GM23338 (cell line): ENCODE data around the gene LDHA. TPM values are rescaled to one million over a fixed set of nuclear protein-coding genes. Genes with fewer than 3 reads are reported as not detected.

Source experiments
- ATAC-seq: fragments of 200-7000 bp; cut with Tn5 transposase; 3 replicates; pipeline ENCODE4 v1.9.1; 2020
- DNase-seq: peaks from one replicate; pipeline ENCODE4 v3.0.0-alpha.2; 2015; ENCODE audit warnings: low spot score
- H2AFZ ChIP-seq: fragments of 200-600 bp; sonication (generic); 2 replicates; pipeline ENCODE4 v1.8.0; 2016; ENCODE audit warnings: antibody characterized with exemption, mild to moderate bottlenecking, moderate library complexity
- H3F3A ChIP-seq: fragments of 200-600 bp; sonication (generic); replicated peaks from 2 replicates; pipeline ENCODE4 v1.8.0; 2017; ENCODE audit warnings: antibody characterized with exemption, mixed run types, low read depth
- H3K27ac ChIP-seq: fragments of 200-600 bp; sonication (generic); 2 replicates; pipeline ENCODE4 v1.6.1; 2016; ENCODE audit warnings: low read depth
- H3K27me3 ChIP-seq: fragments of 200-600 bp; sonication (generic); 2 replicates; pipeline ENCODE4 v1.8.0; 2016; ENCODE audit warnings: mild to moderate bottlenecking, mixed run types, moderate library complexity; ENCODE audit not compliant: insufficient read depth
- H3K36me3 ChIP-seq: fragments of 200-600 bp; sonication (generic); 2 replicates; pipeline ENCODE4 v1.8.0; 2016; ENCODE audit warnings: mild to moderate bottlenecking; ENCODE audit not compliant: insufficient read depth
- H3K4me1 ChIP-seq: fragments of 200-600 bp; sonication (generic); 2 replicates; pipeline ENCODE4 v1.8.0; 2016; ENCODE audit warnings: mild to moderate bottlenecking, moderate library complexity; ENCODE audit not compliant: insufficient read depth
- H3K4me2 ChIP-seq: fragments of 200-600 bp; sonication (generic); 2 replicates; pipeline ENCODE4 v1.7.1; 2017; ENCODE audit warnings: mixed run types
- H3K4me3 ChIP-seq: fragments of 200-600 bp; sonication (generic); 2 replicates; pipeline ENCODE4 v1.6.1; 2016; ENCODE audit warnings: mixed run types
- H3K79me2 ChIP-seq: fragments of 200-600 bp; sonication (generic); replicated peaks from 2 replicates; pipeline ENCODE4 v1.8.0; 2017; ENCODE audit warnings: mild to moderate bottlenecking; ENCODE audit not compliant: insufficient read depth
- H3K9me2 ChIP-seq: fragments of 200-600 bp; sonication (generic); 2 replicates; pipeline ENCODE4 v1.8.0; 2017; ENCODE audit not compliant: insufficient read depth
- H4K20me1 ChIP-seq: fragments of 200-600 bp; sonication (generic); replicated peaks from 2 replicates; pipeline ENCODE4 v1.8.0; 2017; ENCODE audit warnings: mild to moderate bottlenecking; ENCODE audit not compliant: insufficient read depth
- H3K27ac Mint-ChIP-seq: 2 replicates; pipeline ENCODE4 v1.8.0; 2020; ENCODE audit warnings: inconsistent platforms, mild to moderate bottlenecking, moderate library complexity, mixed read lengths
- H3K27me3 Mint-ChIP-seq: 3 replicates; pipeline ENCODE4 v1.8.0; 2022; ENCODE audit warnings: low read depth, mild to moderate bottlenecking, moderate library complexity, mixed read lengths, inconsistent platforms; ENCODE audit not compliant: insufficient read depth, poor library complexity
- H3K36me3 Mint-ChIP-seq: 3 replicates; pipeline ENCODE4 v1.8.0; 2021; ENCODE audit warnings: low read depth, mild to moderate bottlenecking, inconsistent platforms, moderate library complexity, mixed read lengths
- H3K4me1 Mint-ChIP-seq: 3 replicates; pipeline ENCODE4 v1.8.0; 2020; ENCODE audit warnings: mild to moderate bottlenecking, inconsistent platforms, mixed read lengths
- H3K4me3 Mint-ChIP-seq: 3 replicates; pipeline ENCODE4 v1.8.0; 2021; ENCODE audit warnings: moderate library complexity, mild to moderate bottlenecking, inconsistent platforms, mixed read lengths
- H3K9me3 Mint-ChIP-seq: 3 replicates; pipeline ENCODE4 v1.8.0; 2020; ENCODE audit warnings: moderate library complexity, mild to moderate bottlenecking, inconsistent platforms, mixed read lengths
- CREB1 ChIP-seq: fragments of 250-450 bp; sonication (Bioruptor Pico); IDR thresholded peaks from 2 replicates; pipeline ENCODE4 v1.5.0; 2020; ENCODE audit warnings: low read depth, mild to moderate bottlenecking, moderate library complexity
- CTCF ChIP-seq, 2 experiments: fragments of 200-600 bp in 1 of 2; sonication (generic) in 1 of 2; conservative IDR thresholded peaks; 2 replicates each; pipeline versions ENCODE4 v1.5.1 to v1.6.1; 2016 to 2017; ENCODE audit warnings: antibody characterized with exemption in 2 of 2, low read depth in 2 of 2, mild to moderate bottlenecking in 2 of 2, moderate library complexity in 1 of 2
- ETS1 ChIP-seq: IDR thresholded peaks from 2 replicates; pipeline ENCODE4 v1.6.1; 2016; ENCODE audit warnings: antibody characterized with exemption
- EZH2 ChIP-seq: fragments of 200-600 bp; sonication (generic); IDR thresholded peaks from one replicate; pipeline ENCODE4 v1.8.0; 2017; ENCODE audit warnings: antibody characterized with exemption, mild to moderate bottlenecking, low read depth; ENCODE audit not compliant: unreplicated experiment
- EZH2phosphoT487 ChIP-seq: fragments of 200-600 bp; sonication (generic); IDR thresholded peaks from one replicate; pipeline ENCODE4 v1.8.1; 2018; ENCODE audit warnings: antibody characterized with exemption; ENCODE audit not compliant: unreplicated experiment
- JUNB ChIP-seq: IDR thresholded peaks from one replicate; pipeline ENCODE4 v1.6.1; 2016; ENCODE audit warnings: antibody characterized with exemption; ENCODE audit not compliant: unreplicated experiment
- NANOG ChIP-seq: IDR thresholded peaks from 2 replicates; pipeline ENCODE4 v1.6.1; 2016; ENCODE audit warnings: antibody characterized with exemption, borderline replicate concordance
- POLR2AphosphoS5 ChIP-seq: IDR thresholded peaks from 2 replicates; pipeline ENCODE4 v1.6.1; 2016; ENCODE audit warnings: antibody characterized with exemption, low read depth
- STAT1 ChIP-seq: IDR thresholded peaks from one replicate; pipeline ENCODE4 v1.6.1; 2016; ENCODE audit warnings: antibody characterized with exemption; ENCODE audit not compliant: unreplicated experiment
- ZNF114 ChIP-seq: fragments of 250-450 bp; sonication (Bioruptor Pico); IDR thresholded peaks from 2 replicates; pipeline ENCODE4 v1.5.0; 2020; ENCODE audit warnings: mild to moderate bottlenecking, moderate library complexity
- ZNF331 ChIP-seq: fragments of 250-450 bp; sonication (Bioruptor Pico); IDR thresholded peaks from 2 replicates; pipeline ENCODE4 v1.5.0; 2020; ENCODE audit warnings: low read depth, mild to moderate bottlenecking, moderate library complexity
- polyA plus RNA-seq: library from polyadenylated mRNA; unstranded; fragments of >200 nt; fragmentation: Nextera tagmentation; extraction: Ambion mirVana; gene quantifications from 2 replicates; pipeline ENCODE4 v1.2.1, GENCODE V29; 2016
- total RNA-seq: library from RNA; depleted of rRNA; stranded (reverse); fragments of >200 nt; shearing (Covaris generic); gene quantifications from 2 replicates; pipeline ENCODE4 v1.2.3, GENCODE V29; 2014
- TF ChIP-seq, protein P1 (sequence below): IDR thresholded peaks from one replicate; pipeline ENCODE4 v1.6.1; 2018; ENCODE audit warnings: antibody characterized with exemption; ENCODE audit not compliant: unreplicated experiment

Gene LDHA
- total and polyA plus RNA-seq, 2 experiments from 2014 or later, result 432 to 467 TPM

DNA sequence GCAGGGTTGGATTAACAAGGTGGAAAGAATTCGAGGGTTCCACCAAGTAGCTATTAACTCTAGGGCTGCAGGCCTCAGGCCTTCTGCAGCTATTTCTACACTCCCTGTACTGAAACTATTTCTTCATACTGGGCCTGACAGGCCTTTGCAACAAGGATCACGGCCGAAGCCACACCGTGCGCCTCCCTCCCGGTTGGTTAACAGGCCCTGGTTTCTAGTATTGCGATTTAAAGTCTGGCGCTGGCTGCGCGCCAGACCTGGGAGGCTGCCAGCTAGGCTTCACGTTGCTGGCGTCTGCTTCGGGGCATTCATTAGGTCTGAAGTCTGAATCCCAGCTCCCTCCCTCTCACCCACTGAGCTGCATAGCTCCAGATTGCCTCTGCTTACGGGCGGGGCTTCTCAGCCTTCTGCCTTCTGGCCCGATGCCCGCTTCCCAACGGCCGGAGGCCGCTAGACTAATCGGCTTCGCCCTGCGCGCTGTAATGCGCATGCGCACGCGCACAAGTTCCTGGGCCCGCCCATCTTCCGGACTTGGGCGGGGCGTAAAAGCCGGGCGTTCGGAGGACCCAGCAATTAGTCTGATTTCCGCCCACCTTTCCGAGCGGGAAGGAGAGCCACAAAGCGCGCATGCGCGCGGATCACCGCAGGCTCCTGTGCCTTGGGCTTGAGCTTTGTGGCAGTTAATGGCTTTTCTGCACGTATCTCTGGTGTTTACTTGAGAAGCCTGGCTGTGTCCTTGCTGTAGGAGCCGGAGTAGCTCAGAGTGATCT is 1.6 kb downstream of the LDHA start:
- H3K4me3 ChIP-seq, result peak overlapping the region; percentile 69
- H4K20me1 ChIP-seq, result peaks cover 6% of the 10 kb centered on the region; the same call in 1 of the 2 replicates
- ATAC-seq (peak; percentile 87), DNase-seq (peak; percentile 97)
- peak overlapping the region; percentile 97; the same call in 1 of the 2 replicates for H2AFZ ChIP-seq
- Mint-ChIP-seq H3K4me1 (peaks cover 12% of the 10 kb centered on the region), H3K27ac (peak overlapping the region; percentile 94), H3K9me3 (no peaks in the 10 kb centered on the region), H3K36me3 (peaks cover 47% of the 10 kb centered on the region), H3K27me3 (peaks cover 25% of the 10 kb centered on the region), H3K4me3 (peak overlapping the region; percentile 98)
- H3K4me1 ChIP-seq, result peaks cover 5% of the 10 kb centered on the region
- no peak for TF ChIP-seq JUNB
- no peak for TF ChIP-seq NANOG
- TF ChIP-seq ZNF331 (CRISPR knock-in tag), result no peak
- peak; percentile 46 for TF ChIP-seq POLR2AphosphoS5
- TF ChIP-seq, protein P1, sequence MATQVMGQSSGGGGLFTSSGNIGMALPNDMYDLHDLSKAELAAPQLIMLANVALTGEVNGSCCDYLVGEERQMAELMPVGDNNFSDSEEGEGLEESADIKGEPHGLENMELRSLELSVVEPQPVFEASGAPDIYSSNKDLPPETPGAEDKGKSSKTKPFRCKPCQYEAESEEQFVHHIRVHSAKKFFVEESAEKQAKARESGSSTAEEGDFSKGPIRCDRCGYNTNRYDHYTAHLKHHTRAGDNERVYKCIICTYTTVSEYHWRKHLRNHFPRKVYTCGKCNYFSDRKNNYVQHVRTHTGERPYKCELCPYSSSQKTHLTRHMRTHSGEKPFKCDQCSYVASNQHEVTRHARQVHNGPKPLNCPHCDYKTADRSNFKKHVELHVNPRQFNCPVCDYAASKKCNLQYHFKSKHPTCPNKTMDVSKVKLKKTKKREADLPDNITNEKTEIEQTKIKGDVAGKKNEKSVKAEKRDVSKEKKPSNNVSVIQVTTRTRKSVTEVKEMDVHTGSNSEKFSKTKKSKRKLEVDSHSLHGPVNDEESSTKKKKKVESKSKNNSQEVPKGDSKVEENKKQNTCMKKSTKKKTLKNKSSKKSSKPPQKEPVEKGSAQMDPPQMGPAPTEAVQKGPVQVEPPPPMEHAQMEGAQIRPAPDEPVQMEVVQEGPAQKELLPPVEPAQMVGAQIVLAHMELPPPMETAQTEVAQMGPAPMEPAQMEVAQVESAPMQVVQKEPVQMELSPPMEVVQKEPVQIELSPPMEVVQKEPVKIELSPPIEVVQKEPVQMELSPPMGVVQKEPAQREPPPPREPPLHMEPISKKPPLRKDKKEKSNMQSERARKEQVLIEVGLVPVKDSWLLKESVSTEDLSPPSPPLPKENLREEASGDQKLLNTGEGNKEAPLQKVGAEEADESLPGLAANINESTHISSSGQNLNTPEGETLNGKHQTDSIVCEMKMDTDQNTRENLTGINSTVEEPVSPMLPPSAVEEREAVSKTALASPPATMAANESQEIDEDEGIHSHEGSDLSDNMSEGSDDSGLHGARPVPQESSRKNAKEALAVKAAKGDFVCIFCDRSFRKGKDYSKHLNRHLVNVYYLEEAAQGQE, result no peak
- TF ChIP-seq ETS1, result no peak
- peaks cover 36% of the 10 kb centered on the region for H3K36me3 ChIP-seq
- H3K9me2 ChIP-seq, result no peaks in the 10 kb centered on the region
- peak overlapping the region; percentile 96 for H3K4me2 ChIP-seq
- H3K27ac ChIP-seq, result peak overlapping the region; percentile 85
- H3F3A ChIP-seq, result peaks cover 8% of the 10 kb centered on the region
- H3K27me3 ChIP-seq, result peaks cover 9% of the 10 kb centered on the region
- H3K79me2 ChIP-seq, result peaks cover 39% of the 10 kb centered on the region

- peaks cover 46% of the 10 kb centered on the region for H3K36me3 ChIP-seq
- H3K4me2 ChIP-seq, result no peak overlapping the region
- ATAC-seq (no peak), DNase-seq (no peak)
- no peak overlapping the region for H3K4me3 ChIP-seq
- H3K27ac Mint-ChIP-seq, result no peak overlapping the region
- peaks cover 5% of the 10 kb centered on the region for H3K4me1 ChIP-seq
- H3F3A ChIP-seq, result peaks cover 8% of the 10 kb centered on the region
- H3K9me2 ChIP-seq, result no peaks in the 10 kb centered on the region
- peaks cover 9% of the 10 kb centered on the region for H3K27me3 ChIP-seq
- H3K36me3 Mint-ChIP-seq, result peaks cover 62% of the 10 kb centered on the region
- H3K79me2 ChIP-seq, result peaks cover 39% of the 10 kb centered on the region
- no peak overlapping the region for H3K4me3 Mint-ChIP-seq
- peaks cover 23% of the 10 kb centered on the region for H3K27me3 Mint-ChIP-seq
- peaks cover 11% of the 10 kb centered on the region for H3K4me1 Mint-ChIP-seq
- H3K27ac ChIP-seq, result no peak overlapping the region
- H4K20me1 ChIP-seq, result peaks cover 9% of the 10 kb centered on the region; the same call in 1 of the 2 replicates
- no peaks in the 10 kb centered on the region for H3K9me3 Mint-ChIP-seq
- no peak overlapping the region for H2AFZ ChIP-seq
- no peak for TF ChIP-seq EZH2phosphoT487
- no peak for TF ChIP-seq STAT1
- no peak for TF ChIP-seq POLR2AphosphoS5
- TF ChIP-seq CTCF (conservative IDR thresholded peaks at IDR 0.05; ENCODE audit: low read depth in 2 of 2), result no peak
- TF ChIP-seq NANOG, result no peak
- no peak for TF ChIP-seq ETS1
- TF ChIP-seq EZH2, result no peak
- no peak for TF ChIP-seq CREB1 (CRISPR knock-in tag)
- TF ChIP-seq ZNF114 (CRISPR knock-in tag), result no peak
- TF ChIP-seq, protein P1, result no peak
Measured at GRCh38 chr11:18397921-18398320, 3.6 kb downstream of the LDHA start.
